NT2/D1 (cell line): ENCODE measurements around the gene RPL13.

Source experiments
- YY1 ChIP-seq: IDR thresholded peaks from 2 replicates; pipeline ENCODE4 v1.6.1; 2011; ENCODE audit not compliant: insufficient read length, insufficient read depth
- ZNF274 ChIP-seq: IDR thresholded peaks from 2 replicates; pipeline ENCODE4 v1.6.1; 2011; ENCODE audit warnings: mild to moderate bottlenecking, low read depth, low read length

DNA sequence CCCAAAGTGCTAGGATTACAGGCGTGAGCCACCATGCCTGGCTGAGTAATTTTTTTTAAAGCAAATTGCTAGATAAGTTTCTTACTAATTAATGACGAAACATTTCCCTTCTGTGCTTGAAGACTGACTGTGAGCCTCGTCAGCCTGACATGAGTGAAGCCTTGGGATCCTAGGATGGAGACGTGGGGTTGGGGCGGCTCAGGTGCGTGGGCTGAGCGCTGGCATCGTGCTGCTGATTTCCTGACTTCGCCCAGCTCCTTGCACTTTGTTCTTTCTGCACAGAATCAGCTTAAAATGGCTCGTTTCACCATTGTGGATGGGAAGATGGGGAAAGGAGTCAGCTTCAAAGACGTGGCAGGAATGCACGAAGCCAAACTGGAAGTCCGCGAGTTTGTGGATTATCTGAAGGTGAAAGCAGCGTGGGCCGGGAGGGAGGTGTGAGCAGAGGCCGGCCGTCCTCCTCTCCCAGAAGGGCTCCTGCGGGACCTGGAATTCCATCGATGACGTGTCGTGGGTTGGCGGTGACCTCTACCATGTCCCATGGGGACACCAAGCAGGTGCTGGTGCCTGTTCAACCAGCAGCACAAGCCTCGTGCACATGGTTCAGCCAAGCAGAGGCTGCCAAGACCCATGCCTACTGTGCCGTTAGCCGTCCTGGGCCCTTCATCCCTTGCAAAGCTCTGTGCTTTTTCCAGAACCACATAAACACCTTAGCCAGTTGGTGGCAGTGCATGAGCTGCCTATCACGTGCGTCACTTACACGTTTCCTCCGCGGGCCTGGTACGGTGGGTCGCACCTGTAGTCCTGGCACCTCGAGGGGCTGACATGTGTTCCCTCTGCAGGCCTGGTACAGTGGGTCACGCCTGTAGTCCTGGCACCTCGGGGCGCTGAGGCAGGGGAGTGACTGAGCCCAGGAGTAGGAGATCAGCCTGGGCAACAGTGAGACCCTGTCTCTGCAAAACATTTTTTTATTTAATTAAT, 29.8 kb upstream of the RPL13 start:
- TF ChIP-seq YY1 (no peak), ZNF274 (no peak)
